Fibroblast of the aortic adventitia (primary cell): ENCODE data around the gene CDCA7L. TPM values are rescaled to one million over a fixed set of nuclear protein-coding genes. Genes with fewer than 3 reads are reported as not detected.
"Not testable (repeated sequence)": the region's sequence is repeated elsewhere in the genome, so short reads cannot be mapped to it uniquely, and the experiment has no call there.

Source experiments
- DNase-seq: peaks from one replicate; pipeline ENCODE4 v3.0.0-alpha.2; 2010; ENCODE audit warnings: low read depth
- H3K4me3 ChIP-seq: 2 replicates; pipeline ENCODE4 v1.5.1; 2011; ENCODE audit warnings: low read depth, mild to moderate bottlenecking, control low read depth, low read length, moderate library complexity
- total RNA-seq: library from RNA; depleted of rRNA; stranded (reverse); fragments of >200 nt; gene quantifications from 2 replicates; pipeline ENCODE4 v1.2.3, GENCODE V29; 2012; ENCODE audit warnings: low replicate concordance
- TF ChIP-seq, protein P1 (sequence below): IDR thresholded peaks from 2 replicates; pipeline ENCODE4 v1.5.1; 2011; ENCODE audit warnings: mild to moderate bottlenecking, low read length, control low read depth, inconsistent platforms; ENCODE audit not compliant: insufficient read depth

The CDCA7L gene
- total RNA-seq, 1 donor: 39.1 TPM

DNA sequence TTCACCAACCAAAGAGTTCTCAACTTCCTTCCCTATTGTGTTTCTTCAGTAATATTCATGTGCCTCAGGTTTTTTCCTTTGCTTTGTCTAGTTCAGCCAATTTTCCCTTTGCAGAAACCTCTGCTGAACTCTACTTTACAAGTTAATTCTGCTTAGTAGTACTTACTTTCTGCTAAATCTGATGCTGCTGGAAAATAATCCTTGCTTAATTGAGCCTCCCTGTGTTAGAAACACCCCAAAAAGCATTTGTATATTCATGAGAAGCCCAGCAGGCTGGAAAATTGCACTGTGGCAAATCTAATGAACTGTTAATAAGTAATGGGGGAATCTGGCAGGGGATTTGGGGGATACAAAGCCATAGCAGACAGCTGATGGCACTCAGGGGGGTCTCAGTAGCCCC is 78.5 kb downstream of the CDCA7L start:
- H3K4me3 ChIP-seq: no peak overlapping the region
- TF ChIP-seq, protein P1, sequence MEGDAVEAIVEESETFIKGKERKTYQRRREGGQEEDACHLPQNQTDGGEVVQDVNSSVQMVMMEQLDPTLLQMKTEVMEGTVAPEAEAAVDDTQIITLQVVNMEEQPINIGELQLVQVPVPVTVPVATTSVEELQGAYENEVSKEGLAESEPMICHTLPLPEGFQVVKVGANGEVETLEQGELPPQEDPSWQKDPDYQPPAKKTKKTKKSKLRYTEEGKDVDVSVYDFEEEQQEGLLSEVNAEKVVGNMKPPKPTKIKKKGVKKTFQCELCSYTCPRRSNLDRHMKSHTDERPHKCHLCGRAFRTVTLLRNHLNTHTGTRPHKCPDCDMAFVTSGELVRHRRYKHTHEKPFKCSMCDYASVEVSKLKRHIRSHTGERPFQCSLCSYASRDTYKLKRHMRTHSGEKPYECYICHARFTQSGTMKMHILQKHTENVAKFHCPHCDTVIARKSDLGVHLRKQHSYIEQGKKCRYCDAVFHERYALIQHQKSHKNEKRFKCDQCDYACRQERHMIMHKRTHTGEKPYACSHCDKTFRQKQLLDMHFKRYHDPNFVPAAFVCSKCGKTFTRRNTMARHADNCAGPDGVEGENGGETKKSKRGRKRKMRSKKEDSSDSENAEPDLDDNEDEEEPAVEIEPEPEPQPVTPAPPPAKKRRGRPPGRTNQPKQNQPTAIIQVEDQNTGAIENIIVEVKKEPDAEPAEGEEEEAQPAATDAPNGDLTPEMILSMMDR: no peak
- DNase-seq: no peak

DNA sequence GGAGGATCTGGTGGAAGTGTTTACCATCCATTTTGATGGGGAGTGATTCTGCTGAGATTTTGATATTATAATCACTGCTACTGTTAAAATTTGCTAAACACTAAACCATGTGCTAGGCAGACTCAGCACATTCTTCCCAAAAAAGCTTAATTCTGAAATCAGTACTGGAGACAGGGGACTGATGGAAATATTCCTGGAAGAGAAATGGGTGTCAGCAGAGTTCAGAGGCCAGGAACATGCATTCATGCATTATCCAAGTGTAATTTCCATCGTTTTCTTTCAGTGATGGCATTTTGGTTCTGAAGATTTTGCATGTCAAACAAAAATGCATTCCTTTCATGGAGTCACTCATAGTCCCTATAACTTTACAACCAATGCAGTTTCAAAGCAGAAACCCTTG is 79.0 kb downstream of the CDCA7L start:
- TF ChIP-seq, protein P1: no peak
- no peak overlapping the region for H3K4me3 ChIP-seq
- no peak for DNase-seq

DNA sequence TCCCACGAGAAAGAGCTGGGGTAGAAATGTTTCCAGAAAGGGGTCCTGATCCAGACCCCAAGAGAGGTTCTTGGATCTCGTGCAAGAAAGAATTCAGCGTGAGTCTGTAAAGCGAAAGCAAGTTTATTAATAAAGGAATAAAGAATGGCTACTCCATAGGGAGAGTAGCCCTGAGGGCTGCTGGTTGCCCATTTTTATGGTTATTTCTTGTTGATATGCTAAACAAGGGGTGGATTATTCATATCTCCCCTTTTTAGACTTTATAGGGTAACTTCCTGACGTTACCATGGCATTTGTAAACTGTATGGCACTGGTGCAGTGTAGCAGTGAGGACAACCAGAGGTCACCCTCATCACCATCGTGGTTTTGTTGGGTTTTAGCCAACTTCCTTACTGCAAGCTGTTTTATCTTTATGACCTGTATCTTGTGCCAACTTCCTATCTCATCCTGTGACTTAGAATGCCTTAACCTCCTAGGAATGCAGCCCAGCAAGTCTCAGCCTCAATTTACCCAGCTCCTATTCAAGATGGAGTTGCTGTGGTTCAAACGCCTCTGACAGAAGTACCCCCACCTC is 80.0 kb downstream of the CDCA7L start:
- H3K4me3 ChIP-seq, DNase-seq: not testable (repeated sequence)

DNA sequence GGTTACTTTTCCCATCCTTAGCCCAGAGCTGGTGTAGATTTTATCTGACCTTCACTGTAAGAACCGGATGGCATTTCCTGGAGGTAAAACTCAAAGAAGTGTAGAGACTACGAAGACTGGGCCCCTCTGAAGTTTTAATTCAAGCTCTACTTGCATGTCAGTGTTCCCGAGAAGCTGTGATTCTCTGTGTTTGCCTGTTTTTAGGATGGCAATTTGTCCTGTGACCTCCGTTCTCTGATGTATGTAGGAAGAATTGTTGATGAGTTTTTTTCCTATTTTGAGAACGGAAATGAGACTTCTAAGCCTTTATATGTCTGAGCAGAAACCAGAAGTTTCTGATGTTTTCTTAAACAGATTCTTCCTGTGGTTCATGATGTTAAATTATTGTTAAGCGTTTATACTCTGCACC is 94.1 kb downstream of the CDCA7L start:
- no peak for DNase-seq
- H3K4me3 ChIP-seq: no peak overlapping the region
- TF ChIP-seq, protein P1: no peak
